Heart left ventricle (tissue), 16 donors: ENCODE results near the gene SLBP. TPM values are rescaled to one million over a fixed set of nuclear protein-coding genes. Genes with fewer than 3 reads are reported as not detected.

ENCODE experiments used
- ATAC-seq, 4 donors: fragments of 200-7000 bp; cut with Tn5 transposase; one replicate each; pipeline ENCODE4 v1.9.1; 2020 to 2022; ENCODE audit warnings: moderate library complexity in 4 of 4, mild to moderate bottlenecking in 3 of 4, moderate number of reproducible peaks in 1 of 4
- DNase-seq, 5 donors: peaks; one replicate each; pipeline ENCODE4 v3.0.0-alpha.2; 2020
- H3K27ac ChIP-seq, 12 donors: fragments of 200-600 bp; sonication (generic) in 4 of 12; one replicate each; pipeline versions ENCODE4 v1.5.0 to v1.8.0; 2016 to 2022; ENCODE audit warnings: mild to moderate bottlenecking in 2 of 12
- H3K27me3 ChIP-seq, 9 donors: fragments of 200-600 bp; sonication (generic) in 2 of 9; one replicate each; pipeline versions ENCODE4 v1.5.1 to v1.8.0; 2016 to 2022; ENCODE audit warnings: mild to moderate bottlenecking in 3 of 9
- H3K36me3 ChIP-seq, 9 donors: fragments of 200-600 bp; sonication (generic) in 2 of 9; one replicate each; pipeline versions ENCODE4 v1.5.0 to v1.8.0; 2018 to 2022; ENCODE audit warnings: mild to moderate bottlenecking in 2 of 9
- H3K4me1 ChIP-seq, 12 donors: fragments of 200-600 bp; sonication (generic) in 4 of 12; one replicate each; pipeline versions ENCODE4 v1.5.0 to v1.8.0; 2016 to 2022; ENCODE audit warnings: mild to moderate bottlenecking in 3 of 12
- H3K4me3 ChIP-seq, 12 donors: fragments of 200-600 bp; sonication (generic) in 4 of 12; one replicate each; pipeline versions ENCODE4 v1.5.0 to v1.8.0; 2017 to 2022; ENCODE audit warnings: mild to moderate bottlenecking in 9 of 12, moderate library complexity in 4 of 12
- H3K9me3 ChIP-seq, 12 donors: fragments of 200-600 bp; sonication (generic) in 4 of 12; one replicate each; pipeline versions ENCODE4 v1.5.0 to v1.8.0; 2016 to 2022; ENCODE audit warnings: mild to moderate bottlenecking in 1 of 12
- CTCF ChIP-seq, 12 donors: fragments of 200-600 bp; sonication (generic) in 4 of 12; IDR thresholded peaks; one replicate each; pipeline versions ENCODE4 v1.5.0 to v1.8.0; 2018 to 2022; ENCODE audit warnings: antibody characterized with exemption in 12 of 12, mild to moderate bottlenecking in 5 of 12
- POLR2A ChIP-seq, 2 donors: fragments of 450-650 bp; IDR thresholded peaks; one replicate each; pipeline ENCODE4 v1.6.1; 2017; ENCODE audit warnings: antibody characterized with exemption in 2 of 2, mild to moderate bottlenecking in 2 of 2, moderate library complexity in 2 of 2
- WGBS, 4 donors: extraction: QIAGEN DNeasy Blood & Tissue Kit in 2 of 4; methylation state at CpG; one replicate each; pipeline versions ENCODE4 v1.1.5 to v1.1.7; 2013 to 2018; 5-methylcytosine and 5-hydroxymethylcytosine counted together
- intact Hi-C, 10 donors: fragments of 100-400 bp; cut with DNase I; formaldehyde crosslinking; loops; one replicate each; pipeline versions ENCODE4 v1.11.1 to v1.14.2; 2022
- polyA plus RNA-seq, 2 donors: library from polyadenylated mRNA; stranded (reverse); fragments of 200-250 nt; gene quantifications; one replicate each; pipeline ENCODE4 v1.2.3, GENCODE V29; 2013
- total RNA-seq, 9 donors: library from RNA; depleted of rRNA in 2 of 9; stranded (reverse); fragments of >200 nt in 2 of 9; fragmentation: NEBNext Ultra II Directional in 3 of 9; extraction: Animal tissue kit (Norgen Biotek cat#: 25700) in 3 of 9; gene quantifications; one replicate each; pipeline versions ENCODE4 v1.1.0 to v1.2.4, GENCODE V29; 2016 to 2023
- donor health status: ischemic (EF 13 %, LVEDD 7.1; RV severe dilation, severe dysfunction).
- donor health status: healthy with polysubstance abuse.
- donor health status: DM: no; HTN: yes; CAD: no.
- donor health status: DM: no; HTN: no; CAD: no.
- donor health status: ischemic (EF 25% LVEDD 6.9; RV normal size, moderate dysfunction).
- donor health status: ischemic (EF 25% LVEDD 5.7; RV mildly dilated, moderate dysfunction).
- donor health status: healthy.
- donor health status: DM: yes; HTN: yes; CAD: no.
- donor health status: ischemic (EF 35%, LVEDD 5.7; RV mildly dilated, moderate dysfunction).
- donor health status: nonischemic (EF 11% LVEDD 7.7; RV severe dilation, severe dysfunction).
- donor health status: DM: yes; HTN: yes; CAD: no.
- donor health status: PGD.
- donor health status: ischemic (EF 29% LVEDD 5.4; RV normal size, mild dysfunction).
- donor health status: nonischemic (EF 23%, LVEDD 6.1; RV moderate dilation, normal function).

Gene SLBP
- total and polyA plus RNA-seq, 11 donors = 7.2 to 27.7 (median 11.7) TPM

- no peaks in the 10 kb centered on the region for H3K27me3 ChIP-seq
- peak in 1 of 4 donors; percentile 14 for ATAC-seq
- no peaks in the 10 kb centered on the region for H3K9me3 ChIP-seq
- no peaks in the 10 kb centered on the region for H3K36me3 ChIP-seq
- 92 to 97% (median 95%) methylated on average over 24 to 47 of the region's 47 CpGs for WGBS, 4 donors
- H3K4me1 ChIP-seq = no peaks in the 10 kb centered on the region
- intact Hi-C loops = loop anchor here in 1 of 10 donors (5.0 kb wide), 1 partner anchor 43 kb away; no protein-coding TSS in a partner anchor
- no peak overlapping the region for H3K27ac ChIP-seq
- DNase-seq = peak in 1 of 5 donors; percentile 21
- no peak overlapping the region for H3K4me3 ChIP-seq
- no peak for TF ChIP-seq POLR2A (IDR thresholded peaks at IDR 0.05)
- no peak for TF ChIP-seq CTCF (IDR thresholded peaks at IDR 0.05)
These were observed 57.0 kb downstream of the SLBP start for GRCh38 chr4:1655081-1655480.

- Histone ChIP-seq H3K27me3 (no peaks in the 10 kb centered on the region), H3K27ac (no peak overlapping the region), H3K9me3 (no peaks in the 10 kb centered on the region), H3K4me1 (no peaks in the 10 kb centered on the region), H3K36me3 (no peaks in the 10 kb centered on the region), H3K4me3 (no peak overlapping the region)
- ATAC-seq (no peak), DNase-seq (peak in 1 of 5 donors; percentile 12)
- TF ChIP-seq POLR2A (IDR thresholded peaks at IDR 0.05) (no peak), CTCF (IDR thresholded peaks at IDR 0.05) (no peak)
- intact Hi-C loops = no loop called here
- WGBS, 4 donors = 82 to 92% (median 86%) methylated on average over 5 to 23 of the region's 23 CpGs
These were observed 57.7 kb downstream of the SLBP start for GRCh38 chr4:1654216-1654955.

- Histone ChIP-seq H3K4me1 (no peaks in the 10 kb centered on the region), H3K36me3 (no peaks in the 10 kb centered on the region), H3K9me3 (no peaks in the 10 kb centered on the region), H3K4me3 (no peak overlapping the region), H3K27me3 (no peaks in the 10 kb centered on the region), H3K27ac (no peak overlapping the region)
- ATAC-seq = no peak
- WGBS, 4 donors = 85 to 90% (median 87%) methylated on average over 3 to 10 of the region's 10 CpGs
- no peak for DNase-seq
- intact Hi-C loops = no loop called here
- TF ChIP-seq POLR2A (IDR thresholded peaks at IDR 0.05) = no peak
- TF ChIP-seq CTCF (IDR thresholded peaks at IDR 0.05) = no peak
These were observed 58.3 kb downstream of the SLBP start for GRCh38 chr4:1653776-1654175.

- DNase-seq = no peak
- 94 to 98% (median 98%) methylated on average over 13 of the region's 13 CpGs for WGBS, 4 donors
- H3K9me3 ChIP-seq = no peaks in the 10 kb centered on the region
- no peak overlapping the region for H3K27ac ChIP-seq
- ATAC-seq = no peak
- intact Hi-C loops = no loop called here
- no peaks in the 10 kb centered on the region for H3K4me1 ChIP-seq
- no peaks in the 10 kb centered on the region for H3K27me3 ChIP-seq
- no peak overlapping the region for H3K4me3 ChIP-seq
- H3K36me3 ChIP-seq = no peaks in the 10 kb centered on the region
- TF ChIP-seq CTCF (IDR thresholded peaks at IDR 0.05) = no peak
- no peak for TF ChIP-seq POLR2A (IDR thresholded peaks at IDR 0.05)
These were observed 60.0 kb downstream of the SLBP start for GRCh38 chr4:1652088-1652487.
